GM19023 (cell line): ENCODE measurements around the gene CAB39L.
"Not testable (repeated sequence)": the region's sequence is repeated elsewhere in the genome, so short reads cannot be mapped to it uniquely, and the experiment has no call there.

Source experiments
- ATAC-seq: cut with Tn5 transposase; IDR thresholded peaks from one replicate; pipeline ENCODE4 v1.9.1; 2021; ENCODE audit warnings: mild to moderate bottlenecking, moderate library complexity; ENCODE audit not compliant: unreplicated experiment

The CAB39L gene

GRCh38 chr13:49348751-49349150, 95.1 kb downstream of the CAB39L start:
- no peak for ATAC-seq

GRCh38 chr13:49347650-49348385, 96.0 kb downstream of the CAB39L start:
- no peak for ATAC-seq

GRCh38 chr13:49346460-49346859, 97.4 kb downstream of the CAB39L start:
- no peak for ATAC-seq

GRCh38 chr13:49343731-49344130, 100.1 kb downstream of the CAB39L start:
- no peak for ATAC-seq

GRCh38 chr13:49343255-49343654, 100.6 kb downstream of the CAB39L start:
- no peak for ATAC-seq

GRCh38 chr13:49342454-49342853, 101.4 kb downstream of the CAB39L start:
- ATAC-seq = no peak

GRCh38 chr13:49341941-49342340, 101.9 kb downstream of the CAB39L start:
- ATAC-seq = no peak

- no peak for ATAC-seq
These were observed 102.3 kb downstream of the CAB39L start for GRCh38 chr13:49341517-49341916.

GRCh38 chr13:49340161-49340560, 103.7 kb downstream of the CAB39L start:
- no peak for ATAC-seq

- ATAC-seq = no peak
These were observed 107.2 kb downstream of the CAB39L start for GRCh38 chr13:49336655-49337054.

GRCh38 chr13:49330546-49330864, 113.4 kb downstream of the CAB39L start:
- ATAC-seq = no peak

GRCh38 chr13:49329831-49330545, 113.9 kb downstream of the CAB39L start:
- ATAC-seq = no peak

GRCh38 chr13:49327145-49327544, 116.7 kb downstream of the CAB39L start:
- ATAC-seq = not testable (repeated sequence)

GRCh38 chr13:49326222-49326917, 117.5 kb downstream of the CAB39L start:
- no peak for ATAC-seq

- no peak for ATAC-seq
These were observed 120.5 kb downstream of the CAB39L start for GRCh38 chr13:49323344-49323743.

- ATAC-seq = no peak
These were observed 121.2 kb downstream of the CAB39L start for GRCh38 chr13:49322702-49323101.

GRCh38 chr13:49320975-49321374, 122.9 kb downstream of the CAB39L start:
- ATAC-seq = no peak

GRCh38 chr13:49319951-49320350, 123.9 kb downstream of the CAB39L start:
- ATAC-seq = no peak

GRCh38 chr13:49319551-49319950, 124.3 kb downstream of the CAB39L start:
- no peak for ATAC-seq

- no peak for ATAC-seq
These were observed 127.9 kb downstream of the CAB39L start for GRCh38 chr13:49315756-49316482.

GRCh38 chr13:49315036-49315565, 128.8 kb downstream of the CAB39L start:
- no peak for ATAC-seq
